GM19239 (cell line): ENCODE results near the gene SPATA20.

ENCODE experiments used
- DNase-seq: peaks from one replicate; pipeline ENCODE4 v3.0.0; 2011; ENCODE audit warnings: low spot score; ENCODE audit not compliant: insufficient read length
- FAIRE-seq: peaks from 2 replicates; lab custom pipeline; 2011; peaks lifted over from hg19 to GRCh38; lab: Jason Lieb, UNC

Gene SPATA20

GRCh38 chr17:50572541-50572940 is 25.6 kb downstream of the SPATA20 start:
- DNase-seq (no peak), FAIRE-seq (no peak)

- DNase-seq, result no peak
Observed at GRCh38 chr17:50573866-50574611, 27.1 kb downstream of the SPATA20 start.

DNA sequence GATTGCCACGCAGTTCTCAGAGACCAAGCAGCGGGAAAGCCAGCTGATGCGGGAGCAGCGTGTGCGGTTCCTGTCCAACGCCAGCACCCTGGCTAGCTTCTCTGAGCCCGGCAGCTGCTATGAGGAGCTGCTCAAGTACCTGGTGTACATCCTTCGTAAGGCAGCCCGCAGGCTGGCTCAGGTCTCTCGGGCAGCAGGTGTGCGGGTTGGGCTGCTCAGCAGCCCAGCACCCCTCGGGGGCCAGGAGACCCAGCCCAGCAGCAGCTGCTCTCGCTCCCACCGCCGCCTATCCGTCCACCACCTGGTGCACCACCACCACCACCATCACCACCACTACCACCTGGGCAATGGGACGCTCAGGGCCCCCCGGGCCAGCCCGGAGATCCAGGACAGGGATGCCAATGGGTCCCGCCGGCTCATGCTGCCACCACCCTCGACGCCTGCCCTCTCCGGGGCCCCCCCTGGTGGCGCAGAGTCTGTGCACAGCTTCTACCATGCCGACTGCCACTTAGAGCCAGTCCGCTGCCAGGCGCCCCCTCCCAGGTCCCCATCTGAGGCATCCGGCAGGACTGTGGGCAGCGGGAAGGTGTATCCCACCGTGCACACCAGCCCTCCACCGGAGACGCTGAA is 28.7 kb downstream of the SPATA20 start:
- DNase-seq, result no peak
- FAIRE-seq, result no peak

More at GRCh38 chr17:50573866-50574611, 27.1 kb downstream of the SPATA20 start:
- no peak for FAIRE-seq

DNA sequence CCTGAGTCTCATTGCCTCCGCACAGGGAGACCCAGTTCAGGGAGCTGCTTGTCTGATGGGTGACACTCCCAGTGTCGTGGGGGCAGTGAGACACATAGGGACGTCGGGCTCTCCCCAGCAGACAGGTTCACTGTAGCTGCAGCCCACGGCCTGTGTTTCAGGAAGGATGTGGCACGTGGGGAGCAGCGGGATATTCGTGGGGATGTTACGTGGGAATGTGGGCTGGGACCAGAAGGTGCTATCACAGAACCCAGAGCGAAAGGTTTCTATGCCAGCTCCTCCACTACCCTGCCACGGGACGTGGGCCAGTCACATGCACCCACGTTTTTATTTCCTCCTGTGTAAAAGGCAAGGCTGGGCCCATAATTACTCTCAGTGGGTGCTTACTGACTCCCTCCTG is 29.9 kb downstream of the SPATA20 start:
- FAIRE-seq, result no peak

GRCh38 chr17:50577451-50577954 is 30.5 kb downstream of the SPATA20 start:
- no peak for FAIRE-seq

More for the DNA sequence above, 29.9 kb downstream of the SPATA20 start:
- no peak for DNase-seq

GRCh38 chr17:50578173-50578572 is 31.2 kb downstream of the SPATA20 start:
- no peak for FAIRE-seq
- no peak for DNase-seq

More at GRCh38 chr17:50577451-50577954, 30.5 kb downstream of the SPATA20 start:
- DNase-seq, result no peak

- FAIRE-seq, result no peak
- no peak for DNase-seq
Observed at GRCh38 chr17:50579399-50579798, 32.4 kb downstream of the SPATA20 start.

GRCh38 chr17:50580646-50581045 is 33.7 kb downstream of the SPATA20 start:
- FAIRE-seq (no peak), DNase-seq (no peak)

- FAIRE-seq (no peak), DNase-seq (no peak)
Observed at GRCh38 chr17:50581316-50581715, 34.3 kb downstream of the SPATA20 start.

DNA sequence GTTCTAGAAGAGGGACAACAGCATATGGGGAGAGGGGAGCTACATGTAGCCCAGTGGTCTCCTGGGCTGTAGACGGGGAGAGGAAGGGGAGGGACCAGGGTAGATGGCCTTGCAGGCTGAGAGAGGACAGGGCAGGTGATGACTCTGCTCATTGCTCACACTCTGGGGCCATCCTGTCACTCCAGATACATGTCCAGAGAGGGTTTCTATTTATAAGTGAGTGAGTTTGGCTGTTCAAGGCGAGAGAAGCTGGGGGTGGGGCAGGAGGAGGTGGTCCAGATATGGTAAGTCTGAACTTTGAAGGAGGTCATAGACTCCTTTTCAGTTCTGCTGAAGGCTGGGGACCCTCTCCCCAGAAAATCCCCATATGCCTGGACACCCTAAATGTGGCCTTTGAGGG is 35.8 kb downstream of the SPATA20 start:
- DNase-seq, result no peak
- no peak for FAIRE-seq

DNA sequence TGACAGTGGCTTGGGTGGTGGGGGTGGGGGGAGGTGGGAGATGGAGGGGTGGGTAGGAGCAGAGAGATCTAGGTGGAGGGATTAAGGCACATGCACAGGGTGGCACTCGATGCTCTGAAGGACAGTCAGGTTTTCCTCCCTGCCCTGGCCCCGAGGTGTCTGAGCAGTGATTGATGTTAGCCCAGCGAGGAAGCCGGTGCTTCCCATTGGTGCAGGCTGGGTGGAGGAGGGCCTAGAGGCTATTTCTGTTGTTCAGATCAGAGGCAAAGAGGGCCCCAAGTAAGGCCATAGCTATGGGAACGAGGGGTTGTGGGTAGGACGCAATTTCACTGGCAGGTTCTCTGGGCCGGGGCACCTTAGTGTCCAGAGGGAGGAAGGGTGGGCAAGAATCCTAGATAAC is 36.7 kb downstream of the SPATA20 start:
- FAIRE-seq, result no peak
- DNase-seq, result no peak

DNA sequence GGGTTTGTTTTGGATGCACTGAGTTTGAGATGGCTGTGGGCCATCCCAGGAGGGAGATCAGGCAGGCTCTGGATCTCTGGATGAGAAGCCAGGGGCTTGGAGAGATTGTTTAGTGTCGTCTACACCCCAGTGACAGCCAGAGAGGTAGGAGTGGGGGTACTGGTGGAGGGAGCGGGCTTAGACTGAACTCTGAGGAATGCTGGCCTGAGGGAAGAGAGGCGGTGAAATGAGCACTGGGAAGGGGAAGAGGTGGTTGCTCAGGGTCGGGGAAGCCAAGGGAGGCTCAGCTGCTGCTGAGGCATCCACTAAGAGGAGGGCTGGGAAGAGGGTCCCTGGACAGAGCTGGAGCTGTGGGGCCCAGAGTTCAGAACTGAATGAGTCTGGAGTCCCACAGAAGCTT is 37.1 kb downstream of the SPATA20 start:
- FAIRE-seq, result no peak
- DNase-seq, result no peak

DNA sequence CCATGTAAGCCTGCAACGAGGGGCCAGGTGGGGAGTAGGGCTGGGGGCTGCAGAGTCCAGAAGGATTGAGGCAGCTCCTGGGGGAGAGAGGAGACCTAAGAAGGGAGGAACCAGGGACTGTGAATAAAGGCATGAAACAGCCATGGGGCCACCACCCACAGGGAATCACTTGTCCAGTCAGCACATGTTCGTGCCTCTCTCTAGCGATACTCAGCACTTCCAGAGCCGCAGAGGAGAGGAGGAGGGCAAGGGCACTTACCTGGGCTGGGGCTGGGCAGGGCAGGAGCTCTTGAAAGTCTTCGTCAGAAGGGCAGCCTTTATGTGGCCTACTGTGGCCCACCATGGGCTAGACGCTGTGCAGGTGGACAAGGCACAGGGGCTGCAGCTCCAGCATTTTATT is 37.8 kb downstream of the SPATA20 start:
- no peak for FAIRE-seq
- DNase-seq, result no peak

GRCh38 chr17:50585346-50585745 is 38.4 kb downstream of the SPATA20 start:
- DNase-seq, result no peak
- no peak for FAIRE-seq

DNA sequence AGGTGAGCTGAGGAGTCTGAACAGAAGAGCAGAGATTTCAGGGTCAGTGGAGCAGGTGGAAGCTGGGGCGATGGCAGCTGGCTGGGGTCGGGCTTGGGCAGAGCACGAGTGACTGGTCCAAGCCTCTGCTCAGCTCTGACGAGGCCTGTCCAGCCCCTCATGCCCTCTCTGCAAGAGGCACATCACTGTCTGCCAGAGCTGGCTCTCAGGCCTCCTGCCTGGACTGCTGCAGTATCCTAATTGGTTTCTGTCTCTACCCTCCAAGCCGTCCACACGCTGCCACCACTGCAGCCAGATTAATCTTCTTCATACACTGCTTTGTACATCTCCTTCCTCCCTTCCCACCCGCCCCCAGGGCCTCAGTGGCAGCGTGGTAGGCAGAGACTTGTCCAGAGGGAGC is 38.9 kb downstream of the SPATA20 start:
- FAIRE-seq (no peak), DNase-seq (no peak)

DNA sequence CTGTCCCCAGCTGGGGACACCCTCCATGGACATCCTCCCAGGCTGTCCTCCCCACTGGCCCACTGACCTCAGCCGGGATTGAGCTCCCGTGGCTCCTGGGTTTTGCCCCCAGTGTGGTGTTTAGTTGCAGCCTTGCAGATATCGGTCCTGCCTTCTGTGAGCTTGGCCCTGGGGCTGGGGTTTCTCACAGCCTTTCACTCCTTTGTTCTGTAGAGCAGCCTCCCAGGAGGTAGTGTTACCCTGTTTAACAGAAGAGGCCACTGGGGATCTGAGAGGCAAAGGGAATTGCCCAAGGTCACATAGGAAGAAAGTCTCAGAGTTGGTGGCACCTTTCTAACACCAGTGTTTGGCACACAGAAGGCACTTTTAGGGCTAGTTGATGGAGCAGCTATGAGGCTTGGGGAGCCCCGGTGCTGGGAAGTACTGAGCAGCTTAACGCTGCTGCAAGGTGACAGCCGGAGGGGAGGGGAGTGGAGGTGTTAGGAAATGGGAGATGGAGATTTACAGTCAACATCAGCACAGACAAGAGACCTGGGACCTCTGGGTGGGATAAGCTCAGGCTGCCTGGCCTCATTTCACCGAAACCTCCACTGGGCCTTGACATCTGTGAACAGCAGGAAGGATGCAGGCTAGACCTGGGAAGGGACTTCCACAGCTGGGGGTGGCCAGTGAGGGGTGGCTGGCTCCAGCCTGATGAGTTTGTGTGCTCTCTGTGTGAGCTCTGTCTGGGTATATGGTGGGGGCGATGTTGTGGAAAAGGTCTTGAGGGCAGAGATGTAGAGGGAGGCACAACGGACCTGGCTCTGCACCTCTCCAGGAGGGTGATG is 39.7 kb downstream of the SPATA20 start:
- FAIRE-seq, result no peak
- no peak for DNase-seq

GRCh38 chr17:50587571-50587970 is 40.6 kb downstream of the SPATA20 start:
- FAIRE-seq, result no peak
- no peak for DNase-seq

- DNase-seq (no peak), FAIRE-seq (no peak)
Observed at GRCh38 chr17:50588391-50589049, 41.5 kb downstream of the SPATA20 start.

DNA sequence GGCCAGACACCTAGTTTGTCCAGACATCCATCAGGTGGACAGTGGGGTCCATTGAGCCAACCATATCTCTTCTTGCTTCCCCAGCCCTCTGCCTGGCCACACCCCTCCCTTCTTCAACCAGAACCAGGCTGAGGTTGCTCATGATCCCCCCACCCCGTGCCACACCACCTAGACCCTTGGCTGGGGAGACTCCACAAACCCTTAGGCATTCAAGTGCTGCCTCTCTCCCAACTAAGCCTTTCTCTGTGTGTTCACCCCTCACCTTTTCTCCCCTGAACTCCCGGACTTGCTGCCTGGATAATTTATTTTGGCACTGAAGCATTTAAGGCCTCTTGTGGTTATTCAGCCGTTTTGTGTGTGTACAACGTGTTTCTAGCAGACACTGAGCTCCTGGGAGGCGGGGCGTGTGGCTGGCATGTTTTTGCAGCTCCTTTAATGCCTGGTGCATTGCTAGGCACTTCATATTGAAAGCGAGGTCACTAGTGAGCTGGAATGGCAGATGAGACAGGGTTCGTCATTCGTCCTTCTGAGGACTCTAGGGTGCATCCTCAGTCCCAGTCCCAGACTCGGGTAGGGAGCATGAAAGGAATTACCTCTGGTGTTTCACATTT is 42.2 kb downstream of the SPATA20 start:
- no peak for FAIRE-seq
- no peak for DNase-seq
